HuH-7 (cell line): ENCODE data around the gene ANKRD37.
"Not testable (repeated sequence)": the region's sequence is repeated elsewhere in the genome, so short reads cannot be mapped to it uniquely, and the experiment has no call there.

Source experiments
- DNase-seq: peaks from one replicate; pipeline ENCODE4 v3.0.0; 2011; ENCODE audit warnings: low spot score

The ANKRD37 gene, protein sequence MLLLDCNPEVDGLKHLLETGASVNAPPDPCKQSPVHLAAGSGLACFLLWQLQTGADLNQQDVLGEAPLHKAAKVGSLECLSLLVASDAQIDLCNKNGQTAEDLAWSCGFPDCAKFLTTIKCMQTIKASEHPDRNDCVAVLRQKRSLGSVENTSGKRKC

DNA sequence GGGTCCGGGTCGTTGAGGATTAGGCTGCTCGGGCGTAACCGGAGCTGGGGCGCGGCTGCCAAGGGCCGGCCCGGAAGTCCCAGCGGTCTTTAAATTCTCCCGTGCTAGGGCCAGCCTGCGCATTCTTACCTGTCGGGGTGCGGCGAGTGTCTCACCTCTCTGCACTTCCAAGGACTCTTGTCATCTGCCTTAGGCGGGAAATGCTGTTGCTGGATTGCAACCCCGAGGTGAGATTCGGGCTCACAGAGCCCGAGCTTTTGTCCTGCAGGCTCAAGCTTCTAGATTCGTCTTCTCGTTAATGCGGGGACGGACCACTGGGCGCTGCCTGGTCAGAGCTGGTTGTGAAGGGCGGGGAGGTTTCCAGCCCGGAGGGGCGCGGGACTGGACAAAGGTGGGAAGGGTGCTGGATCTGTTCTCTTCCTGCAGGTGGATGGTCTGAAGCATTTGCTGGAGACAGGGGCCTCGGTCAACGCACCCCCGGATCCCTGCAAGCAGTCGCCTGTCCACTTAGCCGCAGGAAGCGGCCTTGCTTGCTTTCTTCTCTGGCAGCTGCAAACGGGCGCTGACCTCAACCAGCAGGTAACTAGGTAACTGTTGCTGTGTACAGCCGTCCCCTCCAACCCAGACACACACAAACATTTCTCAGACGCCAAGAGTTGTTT, at the start of gene ANKRD37:
Gene ANKRD37, plus strand, starts transcription at position 118 of the 662 bp plus-strand sequence. Its CDS starts 83 bp downstream, at position 201.
- no peak for DNase-seq

DNA sequence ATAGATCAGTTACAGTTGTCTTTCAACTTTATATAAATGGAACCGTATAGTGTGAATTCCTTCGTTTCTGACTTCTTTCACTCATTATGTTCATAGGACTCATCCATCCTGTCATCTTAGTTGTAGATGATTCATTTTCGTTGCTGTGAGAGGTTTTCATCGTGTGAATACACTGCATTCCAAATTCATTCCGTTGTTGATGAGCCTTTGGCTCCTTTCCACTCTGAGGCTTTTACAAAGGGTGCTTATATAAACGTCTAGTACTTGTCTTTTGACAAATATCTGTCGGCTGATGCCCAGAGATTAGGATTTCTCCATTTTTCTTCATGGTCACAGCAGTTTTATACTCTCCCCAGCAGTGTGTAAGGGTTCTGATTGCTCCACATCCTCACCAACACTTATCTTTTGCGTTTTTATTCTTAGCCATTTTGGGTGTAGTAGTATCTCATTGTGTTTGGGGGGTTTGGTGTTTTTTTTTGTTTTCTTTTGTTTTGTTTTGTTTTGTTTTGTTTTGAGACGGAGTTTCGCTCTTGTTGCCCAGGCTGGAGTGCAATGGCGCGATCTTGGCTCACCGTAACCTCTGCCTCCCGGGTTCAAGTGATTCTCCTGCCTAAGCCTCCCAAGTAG, 49.6 kb upstream of the ANKRD37 start:
- DNase-seq, result no peak

DNA sequence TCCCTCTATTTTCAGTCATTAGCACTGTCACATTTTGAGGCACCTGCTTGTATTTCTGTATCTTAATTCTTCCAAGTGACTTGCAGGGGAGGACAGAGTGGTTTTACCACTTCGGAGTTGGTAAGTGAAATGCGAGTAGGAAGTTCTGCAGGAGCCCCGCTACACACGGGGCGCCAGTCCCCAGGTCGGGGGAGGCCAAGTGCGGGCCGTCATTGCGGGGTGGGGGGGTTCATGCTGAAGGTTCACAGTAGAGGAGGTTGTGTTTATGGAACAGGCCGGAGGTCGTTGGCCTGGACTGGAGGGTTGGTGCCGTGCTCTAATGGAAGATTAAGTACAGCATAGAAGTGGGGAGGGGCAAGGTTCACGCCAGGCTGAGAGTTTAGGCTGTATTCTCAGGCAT, 45.0 kb upstream of the ANKRD37 start:
- DNase-seq, result no peak

DNA sequence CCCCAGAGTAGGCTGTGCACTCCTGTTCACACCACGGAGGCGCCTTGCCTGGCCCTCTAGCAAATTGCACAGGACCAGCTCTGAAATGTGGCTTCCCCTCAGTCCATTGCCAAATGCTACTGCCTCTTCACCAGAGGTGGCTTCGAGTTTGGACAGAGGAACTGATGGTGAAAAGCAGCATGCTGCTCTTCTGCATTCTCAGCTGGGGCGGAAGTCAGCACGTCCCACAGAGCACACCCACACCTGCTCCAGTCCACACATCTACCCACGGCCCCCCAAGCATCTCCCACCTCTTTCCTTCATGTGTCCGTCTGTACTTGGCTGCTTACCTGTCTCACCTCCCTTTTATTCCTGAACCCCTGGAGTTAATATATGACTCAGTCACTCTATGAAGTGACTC, 44.4 kb upstream of the ANKRD37 start:
- DNase-seq, result no peak

DNA sequence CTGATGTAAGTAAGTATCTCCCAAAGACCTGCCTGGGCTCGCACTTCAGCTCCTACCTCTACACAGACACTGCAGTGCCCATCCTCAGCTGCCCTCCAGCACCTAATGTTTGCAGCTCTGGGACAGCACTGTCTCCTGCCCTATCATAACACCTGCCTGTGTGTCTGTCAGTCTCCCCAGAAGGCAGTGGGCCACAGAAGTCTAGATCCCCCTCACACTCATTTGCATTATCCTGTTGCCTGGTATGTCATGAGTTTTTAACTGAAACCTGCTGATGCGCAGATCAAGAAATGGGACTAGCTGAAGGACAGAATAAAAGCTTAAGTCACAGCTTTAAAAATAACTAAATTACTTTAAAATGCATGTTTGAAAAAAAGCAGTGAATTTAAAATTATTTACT, 43.9 kb upstream of the ANKRD37 start:
- no peak for DNase-seq

DNA sequence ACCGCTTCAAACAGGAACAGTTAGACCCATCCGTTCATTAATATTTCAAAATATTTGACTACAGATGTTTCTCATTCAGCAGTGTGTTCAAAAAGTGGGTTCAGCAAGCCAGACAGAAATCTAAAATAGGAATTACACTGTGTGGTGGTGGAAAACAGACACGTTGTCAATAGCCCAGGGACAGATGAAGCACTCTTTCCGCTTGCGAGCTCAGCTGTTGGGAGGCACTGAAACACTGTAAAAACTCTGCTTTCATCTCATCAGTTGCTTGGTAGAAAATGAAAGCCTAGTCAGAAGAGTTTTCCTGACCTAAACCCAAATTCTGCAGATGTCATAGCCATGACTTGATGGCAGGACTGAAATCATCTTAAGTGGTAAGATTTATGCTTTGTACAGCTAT, 39.4 kb upstream of the ANKRD37 start:
- no peak for DNase-seq

DNA sequence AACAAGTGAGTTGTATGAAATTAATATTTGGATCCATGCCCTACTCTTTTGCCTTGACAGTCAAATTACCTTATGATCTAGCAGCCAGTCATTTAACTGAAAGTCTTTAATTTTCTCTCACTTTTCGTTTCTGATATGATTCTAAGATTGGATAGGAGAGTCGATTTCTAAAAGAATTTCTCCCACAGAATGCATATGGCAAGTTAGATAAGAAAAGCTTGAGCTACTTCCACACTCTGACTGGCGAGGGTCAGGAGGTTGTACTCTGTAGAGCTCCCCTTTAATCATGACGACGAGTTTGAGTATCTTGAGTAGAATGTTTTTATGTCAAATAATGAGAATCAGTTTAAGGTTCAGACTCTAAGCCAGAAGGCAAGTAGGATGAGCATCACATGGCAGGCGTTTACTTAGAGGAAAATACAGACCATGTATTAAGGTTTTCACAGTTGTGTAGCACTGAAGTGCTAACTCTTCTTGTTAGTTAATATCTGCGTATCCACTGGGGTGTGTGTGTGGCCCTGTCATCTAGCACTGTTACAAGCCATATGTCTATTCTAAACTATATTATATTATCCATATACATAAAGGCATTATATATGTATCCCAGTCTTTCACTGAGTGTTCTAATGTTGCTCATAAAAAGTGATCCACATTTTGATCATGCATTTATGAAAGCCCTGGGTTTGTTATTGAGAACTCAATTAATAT, 38.8 kb upstream of the ANKRD37 start:
- DNase-seq, result no peak

DNA sequence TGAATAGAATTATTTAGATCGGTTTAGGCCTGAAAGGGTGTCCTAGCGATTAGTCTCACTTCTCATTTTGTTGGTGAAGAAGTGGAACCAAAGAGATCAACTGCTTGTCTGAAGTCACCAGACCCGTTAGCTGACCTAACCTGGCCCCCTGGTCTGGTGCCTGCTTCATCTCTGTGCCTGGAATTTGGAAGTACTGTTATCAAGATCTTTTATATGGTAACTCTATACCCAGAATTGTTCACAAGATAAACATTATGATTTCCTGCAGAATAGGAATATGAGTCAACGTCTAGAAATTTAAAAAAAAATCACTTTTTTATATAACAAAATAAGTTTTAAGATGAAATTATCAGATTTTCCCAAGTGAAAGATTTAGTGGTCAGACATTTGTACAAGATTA, 38.1 kb upstream of the ANKRD37 start:
- DNase-seq, result no peak

DNA sequence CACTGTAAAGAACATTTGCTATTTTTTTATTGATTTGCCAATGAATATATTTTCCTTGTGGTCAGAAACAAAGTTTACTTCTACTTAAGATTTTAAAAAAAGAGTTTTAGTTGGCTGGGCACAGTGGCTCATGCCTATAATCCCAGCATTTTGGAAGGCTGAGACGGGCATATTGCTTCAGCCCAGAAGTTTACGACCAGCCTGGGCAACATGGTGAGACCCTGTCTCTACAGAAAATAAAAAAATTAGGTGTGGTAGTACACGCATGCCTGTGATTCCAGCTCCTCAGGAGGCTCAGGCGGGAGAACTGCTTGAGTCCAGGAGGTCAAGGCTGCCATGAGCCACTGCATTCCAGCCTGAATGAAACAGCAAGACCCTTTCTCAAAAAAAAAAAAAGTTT, 37.7 kb upstream of the ANKRD37 start:
- no peak for DNase-seq

DNA sequence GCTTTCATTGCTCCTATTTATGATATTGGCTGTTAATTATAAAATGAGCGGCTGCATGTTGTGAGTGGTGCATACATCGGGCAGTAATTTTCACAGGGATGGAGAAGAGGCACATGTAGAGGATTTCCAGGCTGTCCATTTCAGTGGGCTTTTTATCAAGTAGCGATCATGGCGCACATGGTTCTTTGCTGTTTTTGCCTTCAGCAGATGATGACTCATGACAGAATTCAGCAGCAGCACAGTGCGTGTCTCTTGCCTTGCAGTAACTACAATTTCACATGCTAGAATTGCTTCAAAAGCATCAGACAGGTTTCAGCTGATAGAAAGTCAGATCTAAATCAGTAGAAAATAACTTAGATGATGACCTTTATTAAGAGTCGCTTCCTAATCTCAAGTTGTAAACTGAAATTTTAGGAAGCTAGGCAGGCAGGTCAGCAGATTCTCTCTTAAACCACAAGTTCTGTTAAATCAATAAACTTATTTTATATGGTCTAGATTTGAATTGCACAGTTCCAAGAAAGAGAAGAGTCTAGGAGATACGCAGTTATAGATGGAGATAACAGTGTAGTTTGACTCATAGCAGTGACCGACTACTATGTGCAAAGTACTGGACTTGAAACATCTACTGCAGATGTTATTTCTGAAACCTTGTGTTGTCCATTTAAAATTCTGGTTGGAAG, 36.7 kb upstream of the ANKRD37 start:
- DNase-seq, result no peak

DNA sequence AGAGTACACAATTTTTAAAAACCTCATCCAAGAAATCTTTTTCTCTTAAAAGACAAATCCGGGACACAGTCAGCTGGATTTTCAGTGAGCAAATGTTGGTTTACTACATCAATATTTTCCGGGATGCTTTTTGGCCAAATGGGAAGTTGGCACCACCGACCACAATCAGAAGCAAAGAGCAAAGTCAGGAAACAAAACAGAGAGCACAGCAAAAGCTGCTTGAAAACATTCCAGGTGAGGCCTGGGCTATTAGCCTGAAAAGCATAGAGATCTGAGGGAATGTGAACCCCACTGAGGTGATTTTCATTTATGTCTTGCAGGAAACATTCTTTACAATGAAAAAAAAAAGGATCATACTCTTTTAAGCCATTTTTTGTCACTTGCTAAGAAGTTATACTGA, 34.8 kb upstream of the ANKRD37 start:
- no peak for DNase-seq

DNA sequence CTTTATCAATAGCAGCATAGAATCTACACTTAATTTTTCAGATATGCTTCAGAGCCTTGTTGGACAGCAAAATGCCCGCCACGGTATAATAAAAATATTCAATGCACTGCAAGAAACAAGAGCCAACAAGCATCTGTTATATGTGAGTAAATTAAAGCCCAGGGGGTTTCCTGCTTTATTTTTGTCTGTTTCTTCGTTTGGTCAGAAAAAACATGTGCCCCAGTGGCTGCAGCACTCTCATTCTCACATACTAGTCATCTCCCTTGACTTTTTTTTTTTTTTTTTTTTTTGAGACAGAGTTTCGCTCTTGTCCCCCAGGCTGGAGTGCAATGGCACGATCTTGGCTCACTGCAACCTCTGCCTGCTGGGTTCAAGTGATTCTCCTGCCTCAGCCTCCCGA, 34.1 kb upstream of the ANKRD37 start:
- not testable (repeated sequence) for DNase-seq

DNA sequence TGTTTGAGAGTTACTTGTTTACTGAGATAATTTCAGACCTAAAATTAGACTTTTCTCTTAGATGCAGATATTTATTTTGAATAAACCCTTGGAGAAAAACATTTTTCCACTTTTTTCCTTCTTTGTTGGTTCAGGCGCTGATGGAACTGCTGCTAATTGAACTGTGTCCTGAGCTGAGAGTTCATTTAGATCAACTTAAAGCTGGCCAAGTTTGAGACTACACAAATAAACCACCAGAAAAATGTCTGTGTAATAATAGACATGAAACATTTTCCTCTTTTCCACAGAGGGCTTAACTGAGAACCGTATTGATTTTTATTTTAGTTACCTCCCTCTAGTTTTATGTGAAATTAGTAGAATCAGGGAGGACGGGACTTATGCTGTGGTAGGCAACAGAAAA, 33.4 kb upstream of the ANKRD37 start:
- no peak for DNase-seq

DNA sequence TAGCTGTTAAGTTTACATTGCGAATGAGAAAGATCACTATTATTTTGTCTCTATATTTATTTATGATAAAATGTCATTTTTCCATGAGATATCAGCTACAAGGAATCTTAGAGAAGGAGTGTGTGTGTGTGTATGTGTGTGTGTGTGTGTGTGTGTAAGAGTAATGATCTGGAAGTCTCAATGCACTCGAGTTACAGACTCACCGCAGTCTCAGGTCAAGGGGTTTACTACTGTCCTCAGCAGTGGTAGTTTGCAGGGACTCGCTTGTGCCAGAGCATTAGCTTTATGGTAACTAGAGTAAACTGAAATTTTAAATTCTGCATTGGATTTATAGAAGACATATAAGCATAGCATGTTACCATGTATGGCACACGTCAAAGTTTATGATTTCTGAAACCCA, 31.8 kb upstream of the ANKRD37 start:
- no peak for DNase-seq

DNA sequence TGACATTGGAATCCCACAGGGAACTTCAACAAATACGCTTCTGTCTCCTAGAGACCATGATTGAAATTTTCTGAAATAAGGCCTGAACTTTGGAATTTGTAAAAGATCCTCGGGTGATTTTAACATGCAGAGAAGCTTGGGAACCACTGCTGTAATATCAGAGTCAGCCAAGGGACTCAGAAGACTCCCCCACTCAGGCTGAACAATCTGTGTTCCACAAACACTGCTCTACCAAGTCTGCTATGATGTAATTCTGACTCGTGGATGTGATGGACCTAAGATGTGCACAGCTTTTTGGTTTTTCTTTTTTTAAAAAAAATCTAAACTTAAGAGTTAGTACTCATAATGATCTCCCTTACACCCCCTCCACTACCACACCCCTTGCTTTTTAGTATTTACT, 26.9 kb upstream of the ANKRD37 start:
- DNase-seq, result no peak

DNA sequence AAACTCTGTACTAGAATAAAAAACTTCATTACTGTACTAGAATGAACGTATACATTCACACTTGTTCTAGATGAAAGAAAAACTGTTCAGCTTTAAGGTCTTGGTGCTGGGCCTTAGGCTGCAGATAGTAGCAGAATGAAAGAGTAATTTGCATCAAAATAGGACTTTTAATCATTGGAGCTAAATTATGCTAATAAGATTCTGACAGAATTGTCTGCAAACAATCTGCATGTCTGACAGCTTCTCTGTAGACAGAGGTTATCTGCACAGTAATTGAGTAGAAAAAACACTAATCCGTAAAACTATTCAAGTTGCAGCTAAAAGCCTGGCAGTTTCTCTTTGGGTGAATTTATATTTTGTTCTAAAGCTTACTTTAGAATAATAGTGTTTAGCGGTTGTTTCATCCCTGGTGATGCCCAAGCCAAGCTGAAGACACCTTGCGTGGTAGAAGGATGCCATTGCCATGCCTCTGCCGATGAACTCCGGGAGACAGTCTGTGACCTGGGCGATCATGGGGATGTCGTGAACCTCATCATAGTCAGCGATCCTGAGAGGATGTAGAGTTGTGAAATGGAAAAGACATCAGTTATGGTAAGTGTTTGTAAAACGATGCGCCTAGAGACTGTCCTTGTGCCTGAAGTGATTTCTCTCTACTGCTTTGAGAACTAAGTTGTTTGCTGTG, 26.2 kb upstream of the ANKRD37 start:
- DNase-seq, result no peak

DNA sequence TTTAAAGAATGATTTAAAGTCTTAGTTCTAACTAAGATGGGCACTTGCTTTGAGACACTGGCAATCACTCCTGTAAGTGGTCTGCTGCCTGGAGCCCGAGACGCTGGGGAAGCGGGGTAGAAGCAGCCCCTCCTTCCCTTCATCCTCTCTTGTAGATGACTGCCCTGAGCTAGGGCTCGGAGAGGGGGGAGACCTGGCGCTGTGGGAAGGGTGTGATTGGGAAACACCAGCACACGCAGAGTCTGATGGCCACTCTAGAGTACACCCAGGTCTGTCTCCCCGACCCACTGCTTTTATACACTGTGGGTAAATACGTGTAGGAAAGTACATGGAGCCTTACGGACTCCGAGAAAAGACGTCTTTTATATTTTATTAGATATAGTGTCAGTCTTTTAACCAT, 24.9 kb upstream of the ANKRD37 start:
- no peak for DNase-seq

DNA sequence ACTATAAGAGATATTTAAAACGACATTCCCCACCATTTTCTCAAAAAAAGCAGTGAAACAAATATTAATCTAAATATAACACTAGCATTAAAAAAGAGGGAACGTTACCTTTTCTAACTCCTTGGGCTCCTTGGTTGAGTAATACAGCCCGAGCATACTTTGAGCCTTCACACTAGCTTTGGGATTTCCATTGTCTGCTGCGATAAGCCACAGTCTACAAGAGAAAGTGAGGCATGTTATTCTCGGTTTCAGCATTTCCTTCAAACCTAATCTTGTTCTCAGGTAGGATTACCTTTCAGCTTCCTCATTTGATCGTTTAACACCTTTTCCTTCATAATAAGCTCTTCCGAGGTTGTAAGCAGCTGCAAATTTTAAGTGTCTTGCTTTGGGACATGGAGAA, 22.6 kb upstream of the ANKRD37 start:
- DNase-seq, result no peak

DNA sequence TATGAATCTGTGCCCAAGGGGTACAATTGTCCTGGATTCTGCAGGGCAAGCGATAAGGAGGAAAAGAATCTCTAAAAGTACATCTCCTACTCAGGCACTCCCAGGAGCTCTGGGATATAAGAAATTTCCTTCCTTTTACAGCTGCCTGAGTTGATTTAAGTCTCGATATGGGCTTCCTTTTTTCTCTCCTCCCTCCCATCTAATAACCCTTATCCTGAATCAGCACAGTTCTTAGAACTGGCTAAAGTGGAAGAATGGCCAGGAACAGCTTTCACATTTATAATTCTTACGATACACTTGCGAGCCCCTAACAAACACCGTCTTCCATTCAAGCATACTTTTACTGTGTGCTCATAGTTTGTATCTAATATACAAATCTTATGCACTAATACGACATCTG, 22.1 kb upstream of the ANKRD37 start:
- DNase-seq, result no peak

DNA sequence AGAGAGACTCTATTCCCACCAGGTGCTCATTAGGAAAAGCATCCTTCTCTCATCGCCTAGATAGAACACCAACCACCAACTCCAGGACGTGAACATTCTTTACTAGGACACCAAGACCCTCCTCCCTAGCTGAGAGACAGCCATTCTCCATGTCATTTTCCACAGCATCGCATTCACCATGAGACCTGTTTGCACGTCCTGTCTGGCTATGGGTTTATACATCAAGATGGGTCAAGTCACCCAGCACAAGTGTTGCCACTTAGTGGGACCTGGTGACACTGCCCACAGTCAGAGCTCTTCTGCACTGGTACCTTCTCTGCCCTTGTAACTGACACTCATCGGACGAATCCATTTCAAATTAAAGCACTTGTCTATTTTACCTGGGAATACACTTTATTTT, 18.4 kb upstream of the ANKRD37 start:
- no peak for DNase-seq

DNA sequence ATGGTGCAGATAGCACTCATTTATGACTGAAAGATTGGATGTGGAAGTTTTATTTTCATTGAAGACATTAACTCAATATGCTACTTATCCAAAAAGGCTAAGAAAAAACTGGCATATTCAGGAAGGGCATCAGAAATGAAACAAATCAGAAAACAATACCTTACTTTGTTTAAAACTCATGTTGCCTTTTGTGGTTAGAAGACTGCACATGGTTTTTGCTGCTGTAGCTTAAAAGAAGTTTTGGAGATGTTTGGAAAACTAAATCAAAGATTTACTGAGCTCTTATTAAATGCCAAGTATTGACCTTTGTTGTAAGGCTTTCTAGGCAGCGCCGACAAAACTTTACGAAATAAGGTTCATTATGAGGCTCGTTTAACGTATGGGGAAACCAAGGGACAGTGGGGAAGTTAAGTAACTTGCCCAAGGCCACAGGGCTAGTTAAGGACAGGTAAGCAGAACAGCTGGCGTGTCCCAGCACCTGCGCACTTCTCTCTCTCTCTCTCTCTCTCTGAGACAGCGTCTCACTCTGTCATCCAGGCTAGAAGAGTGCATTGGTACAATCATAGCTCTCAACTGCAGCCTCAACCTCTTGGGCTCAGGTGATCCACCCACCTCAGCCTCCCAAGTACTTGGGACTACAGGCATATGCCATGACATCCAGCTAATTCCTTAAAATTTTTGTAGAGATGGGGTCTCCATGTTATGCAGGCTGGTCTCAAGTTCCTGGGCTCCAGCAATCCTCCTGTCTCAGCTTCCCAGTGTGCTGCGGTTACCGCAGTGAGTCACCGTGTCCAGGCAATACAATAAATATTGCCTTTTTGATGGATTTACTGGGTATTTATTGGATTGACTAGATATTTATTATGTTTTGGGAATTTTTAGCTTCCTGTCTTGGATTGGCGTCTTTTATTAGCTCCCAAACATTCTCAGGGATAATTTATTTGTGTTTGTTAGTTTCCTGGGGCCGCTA, 17.0 kb upstream of the ANKRD37 start:
- DNase-seq, result no peak
